ENCODE measurements around the gene GSG1L. TPM values are rescaled to one million over a fixed set of nuclear protein-coding genes. Genes with fewer than 3 reads are reported as not detected.

The GSG1L gene
- polyA plus RNA-seq, 3 donors: 0.10 to 0.11 TPM; not detected in 1

Other genes with a start within 250 kb of the GSG1L start
- gene XPO6, start 148.3 kb upstream of the GSG1L start, polyA plus RNA-seq: 10 to 100 TPM; 36.8 to 69.4 (median 55.1) TPM
- 1 to 10 TPM in 1 of 3 donors, under 1 TPM in 1, not detected in 1; 0.09 to 1.2 TPM for gene SBK1, start 228.8 kb upstream of the GSG1L start, polyA plus RNA-seq

All from adipose tissue (tissue), 3 donors.